CD1c-positive myeloid dendritic cell (primary cell): ENCODE measurements around the gene GNLY.

Source experiments
- DNase-seq: peaks from one replicate; pipeline ENCODE4 v3.0.0-alpha.2; 2016; ENCODE audit errors: extremely low spot score

Gene GNLY

DNA sequence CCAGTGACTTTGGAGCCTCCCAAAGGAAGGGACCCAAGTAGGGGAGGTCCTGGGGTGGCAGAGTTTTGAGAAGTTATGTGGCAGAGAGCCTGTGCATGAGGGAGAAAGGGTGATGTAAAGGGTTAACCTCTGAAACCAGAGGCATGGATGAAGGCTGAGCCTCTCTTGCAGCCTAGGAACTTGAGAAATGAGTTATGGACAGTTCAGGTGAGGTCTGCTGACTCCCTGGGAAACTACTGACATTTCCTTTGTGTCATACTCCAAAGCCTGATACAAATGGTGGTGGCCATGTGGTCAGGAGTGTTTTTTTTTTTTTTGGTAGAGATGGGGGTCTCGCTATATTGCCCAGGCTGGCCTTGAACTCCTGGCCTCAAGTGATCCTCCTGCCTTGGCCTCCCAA is 12.4 kb upstream of the GNLY start:
- no peak for DNase-seq

DNA sequence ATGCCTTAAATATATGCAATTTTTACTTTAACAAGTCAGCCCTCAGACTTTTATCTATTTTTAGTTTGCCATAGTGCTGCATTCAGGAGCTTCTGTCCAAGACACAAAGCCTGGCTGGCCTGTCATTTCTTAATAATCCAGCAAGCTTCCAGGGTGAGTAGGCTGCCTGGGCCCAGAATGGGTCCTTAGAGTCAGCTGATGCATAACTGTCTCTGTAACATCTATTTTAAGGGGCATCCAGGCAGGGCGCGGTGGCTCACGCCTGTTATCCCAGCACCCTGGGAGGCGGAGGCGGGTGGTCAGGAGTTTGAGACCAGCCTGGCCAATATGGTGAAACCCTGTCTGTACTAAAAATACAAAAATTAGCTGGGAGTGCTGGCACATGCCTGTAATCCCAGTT is 11.8 kb upstream of the GNLY start:
- DNase-seq, result no peak

DNA sequence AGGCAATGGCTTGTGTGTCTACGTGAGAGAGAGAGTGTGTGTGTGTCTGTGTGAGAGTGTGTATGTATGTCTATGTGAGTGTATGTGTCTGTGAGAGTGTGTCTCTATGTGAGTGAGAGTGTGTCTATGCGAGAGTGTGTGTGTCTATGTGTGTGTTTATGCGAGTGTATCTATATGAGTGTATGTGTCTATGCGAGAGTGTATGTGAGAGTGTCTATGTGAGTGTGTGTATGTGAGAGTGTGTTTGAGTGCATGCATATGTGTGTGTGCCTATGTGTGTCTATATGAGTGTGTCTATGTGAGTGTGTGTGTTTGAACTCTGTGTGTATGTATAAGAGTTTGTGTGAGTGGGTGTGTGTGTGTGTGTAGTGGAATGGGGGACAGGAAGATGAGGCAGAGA is 9.8 kb upstream of the GNLY start:
- no peak for DNase-seq

DNA sequence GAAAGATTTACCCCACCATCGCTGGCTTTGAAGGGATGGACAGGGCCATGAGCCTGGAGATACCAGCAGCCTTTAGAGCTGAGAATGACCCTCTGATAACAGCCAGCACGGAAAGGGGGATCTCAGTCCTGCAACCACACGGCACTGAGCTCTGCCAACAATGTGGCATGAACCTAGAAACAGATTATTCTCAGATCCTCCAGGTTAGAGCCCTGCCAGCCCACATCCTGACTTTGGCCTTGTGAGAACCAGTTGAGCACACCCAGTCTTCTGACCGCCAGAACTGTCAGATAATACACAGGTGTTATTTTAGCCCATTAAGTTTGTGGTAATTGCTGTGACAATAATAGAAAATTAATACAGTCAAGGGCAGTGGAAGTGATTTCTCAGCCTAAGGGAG is 9.4 kb upstream of the GNLY start:
- no peak for DNase-seq

DNA sequence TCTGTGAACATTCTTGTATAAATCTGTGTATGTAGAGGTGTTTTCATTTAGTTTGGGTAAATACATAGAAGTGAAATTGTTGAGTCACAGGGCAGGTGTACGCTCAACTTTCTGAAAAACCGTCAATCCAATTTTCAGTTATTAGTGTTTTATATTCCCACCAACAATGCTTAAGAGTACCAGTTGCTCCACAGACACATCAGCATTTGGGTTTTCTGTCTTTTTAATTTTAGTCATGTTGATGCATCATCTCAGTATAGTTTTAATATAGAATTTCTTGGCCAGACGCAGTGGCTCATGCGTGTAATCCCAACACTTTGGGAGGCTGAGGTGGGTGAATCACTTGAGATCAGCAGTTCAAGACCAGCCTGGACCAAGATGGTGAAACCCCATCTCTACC is 3.2 kb upstream of the GNLY start:
- no peak for DNase-seq

DNA sequence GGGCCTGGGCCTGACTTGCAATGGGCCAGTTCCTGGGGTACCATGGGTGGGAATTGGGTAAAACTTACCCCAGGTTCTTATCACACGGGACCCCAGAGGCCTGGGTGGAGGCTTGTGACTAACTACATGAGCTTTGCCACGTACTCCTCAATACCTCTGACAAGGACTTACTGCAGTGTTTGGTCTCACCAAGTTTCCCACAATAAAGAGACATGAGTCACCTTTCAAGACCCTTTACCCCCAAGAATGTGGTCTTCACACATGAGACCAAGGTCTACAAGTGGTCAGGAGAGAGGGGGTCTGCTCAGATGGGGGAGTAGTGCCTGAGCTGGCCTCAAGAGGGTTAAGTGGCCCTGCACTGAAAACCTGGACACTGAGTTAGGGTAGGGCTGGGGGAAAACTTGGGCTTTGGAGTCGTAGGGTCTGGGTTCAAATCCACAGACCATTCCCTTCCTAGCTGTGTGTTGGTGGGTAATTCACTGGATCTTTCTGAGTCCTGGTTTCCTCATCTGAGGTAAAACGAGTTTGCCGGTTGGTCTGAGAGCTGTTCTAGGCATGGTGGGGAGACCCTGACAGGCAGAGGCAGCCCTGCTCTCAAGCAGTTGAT is 2.0 kb upstream of the GNLY start:
- no peak for DNase-seq

DNA sequence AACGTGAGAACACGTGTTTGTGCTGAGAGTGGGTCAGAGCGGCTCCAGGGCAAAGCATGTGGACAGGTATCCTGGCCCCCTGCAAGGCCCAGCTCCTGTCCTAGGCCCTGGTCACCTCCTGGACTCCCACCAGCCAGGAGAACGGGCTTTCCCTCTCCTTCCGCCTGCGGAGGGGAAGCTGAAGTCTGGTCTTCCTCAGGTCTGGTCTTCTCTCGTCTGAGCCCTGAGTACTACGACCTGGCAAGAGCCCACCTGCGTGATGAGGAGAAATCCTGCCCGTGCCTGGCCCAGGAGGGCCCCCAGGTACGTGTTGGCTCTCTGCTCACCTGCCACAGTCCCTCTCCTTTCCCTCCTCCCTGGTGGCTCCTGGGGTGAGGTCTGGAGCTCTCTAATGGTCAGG is 963 bp downstream of the GNLY start:
- no peak for DNase-seq

DNA sequence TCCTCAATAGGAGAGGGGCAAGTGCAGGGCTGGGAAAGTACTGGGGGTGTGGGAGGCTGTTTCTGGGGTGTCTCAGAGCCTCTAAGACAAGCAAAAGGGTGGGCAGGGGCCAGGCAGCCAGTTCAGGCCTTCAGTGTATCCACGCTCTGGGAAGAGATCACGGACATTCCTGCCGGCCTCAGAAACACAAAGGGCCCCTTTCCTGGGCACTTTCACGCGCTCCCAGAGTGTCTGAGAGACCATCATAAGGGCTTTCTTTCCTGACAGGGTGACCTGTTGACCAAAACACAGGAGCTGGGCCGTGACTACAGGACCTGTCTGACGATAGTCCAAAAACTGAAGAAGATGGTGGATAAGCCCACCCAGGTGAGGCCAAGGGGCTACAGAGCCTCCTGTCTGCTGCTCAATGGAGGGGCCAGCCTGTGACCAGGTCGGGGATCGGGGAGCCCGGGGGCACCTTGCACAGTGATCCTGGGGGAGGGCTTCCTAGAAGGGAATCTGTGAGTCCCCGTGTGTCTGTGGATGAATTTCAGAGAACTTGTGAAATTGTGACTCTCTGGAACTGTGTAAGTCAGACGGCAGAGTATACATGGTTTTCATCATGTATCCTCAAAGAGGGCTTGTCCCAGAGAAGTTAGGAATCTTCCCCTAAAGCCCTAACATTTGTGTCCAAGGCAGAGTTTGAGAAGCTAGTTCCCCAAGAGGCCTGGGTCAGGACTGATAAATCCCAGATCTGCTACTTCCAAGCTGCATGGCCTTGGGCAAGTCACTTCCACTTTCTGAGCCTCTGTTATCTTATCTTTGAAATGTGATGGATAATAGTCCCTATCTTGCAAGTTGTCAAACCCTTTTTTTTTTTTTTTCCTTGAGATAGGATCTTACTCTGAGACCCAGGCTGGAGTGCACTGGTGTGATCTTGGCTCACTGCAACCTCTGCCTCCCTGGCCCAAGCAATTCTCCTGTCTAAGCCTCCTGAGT is 1.8 kb downstream of the GNLY start:
- no peak for DNase-seq

DNA sequence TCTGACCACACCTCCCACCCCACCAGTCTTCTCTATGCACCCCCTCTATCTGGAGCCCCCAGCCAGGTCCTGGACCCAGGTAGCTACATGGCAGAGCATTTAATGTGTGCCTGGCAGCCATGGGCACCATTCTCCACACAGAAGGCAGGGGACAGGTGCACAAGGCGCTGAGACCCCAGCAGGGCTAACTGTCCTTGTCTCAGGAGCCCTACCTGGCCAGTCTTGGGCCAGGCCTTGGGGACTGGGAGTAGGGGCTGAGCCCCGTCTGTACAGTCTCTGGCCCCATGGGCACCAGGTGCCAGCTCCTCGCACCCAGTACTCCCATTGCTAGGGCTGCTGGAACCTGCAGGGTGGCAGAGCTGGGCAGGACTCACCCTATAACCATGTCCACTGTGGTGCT is 2.9 kb downstream of the GNLY start:
- DNase-seq, result no peak

DNA sequence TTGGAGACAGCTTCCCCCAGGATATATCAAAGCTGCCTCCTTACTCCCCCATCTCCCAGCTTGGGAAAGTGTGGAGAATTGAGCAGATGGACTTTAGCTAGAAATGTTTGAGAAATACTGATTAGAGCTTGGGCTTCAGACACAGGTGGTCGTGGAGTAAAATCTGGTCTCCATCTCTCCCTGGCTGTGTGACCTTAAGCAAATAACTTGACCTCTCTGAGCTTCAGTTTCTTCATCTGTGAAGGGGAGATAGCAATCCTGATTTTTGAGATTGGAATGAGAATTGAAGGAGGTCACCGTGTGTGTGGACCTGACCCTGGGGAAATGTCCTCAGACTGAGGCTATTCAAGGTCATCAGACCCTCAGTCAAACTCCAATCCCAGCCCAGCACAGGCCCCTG is 3.6 kb downstream of the GNLY start:
- no peak for DNase-seq

DNA sequence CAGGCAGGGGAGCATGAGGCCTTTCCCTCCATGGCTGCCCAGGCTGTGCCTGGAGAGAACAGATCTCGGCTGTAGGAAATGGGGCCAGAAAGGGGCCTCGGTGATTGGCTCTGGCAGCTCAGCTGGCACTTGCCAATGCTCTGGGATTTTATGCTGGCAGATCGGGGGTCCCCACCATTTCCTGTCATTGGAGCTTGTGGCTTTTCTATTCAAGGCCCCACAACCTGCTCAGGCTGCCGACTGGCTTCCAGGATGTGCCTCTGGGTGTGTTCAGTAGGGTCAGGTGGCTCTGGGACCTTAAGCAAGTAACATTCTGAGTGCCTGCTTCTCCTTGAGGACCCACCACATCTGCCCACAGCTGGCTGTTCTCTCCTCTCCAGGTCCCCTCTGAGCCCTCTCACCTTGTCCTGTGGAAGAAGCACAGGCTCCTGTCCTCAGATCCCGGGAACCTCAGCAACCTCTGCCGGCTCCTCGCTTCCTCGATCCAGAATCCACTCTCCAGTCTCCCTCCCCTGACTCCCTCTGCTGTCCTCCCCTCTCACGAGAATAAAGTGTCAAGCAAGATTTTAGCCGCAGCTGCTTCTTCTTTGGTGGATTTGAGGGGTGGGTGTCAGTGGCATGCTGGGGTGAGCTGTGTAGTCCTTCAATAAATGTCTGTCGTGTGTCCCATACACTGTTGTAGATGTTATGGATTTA is 4.2 kb downstream of the GNLY start:
- DNase-seq, result no peak

DNA sequence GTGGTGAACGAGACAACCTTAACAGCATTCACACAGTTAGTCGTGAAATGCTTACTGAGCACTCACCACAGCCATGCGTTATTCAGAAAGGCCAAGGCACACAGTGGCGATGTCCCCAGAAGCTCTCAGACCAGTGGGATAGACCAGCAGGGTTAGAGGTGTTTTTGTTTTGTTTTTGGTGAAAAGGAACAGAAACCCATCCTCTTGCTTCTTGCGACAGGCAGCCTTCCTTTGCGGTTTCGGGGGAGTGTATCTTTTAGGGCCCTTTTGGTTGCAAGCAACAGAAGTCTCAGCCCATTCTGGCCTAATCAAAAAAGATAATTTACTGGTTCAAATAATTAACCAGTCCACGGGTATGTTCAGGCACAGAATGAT is 4.7 kb downstream of the GNLY start:
- peak; percentile 48 for DNase-seq

DNA sequence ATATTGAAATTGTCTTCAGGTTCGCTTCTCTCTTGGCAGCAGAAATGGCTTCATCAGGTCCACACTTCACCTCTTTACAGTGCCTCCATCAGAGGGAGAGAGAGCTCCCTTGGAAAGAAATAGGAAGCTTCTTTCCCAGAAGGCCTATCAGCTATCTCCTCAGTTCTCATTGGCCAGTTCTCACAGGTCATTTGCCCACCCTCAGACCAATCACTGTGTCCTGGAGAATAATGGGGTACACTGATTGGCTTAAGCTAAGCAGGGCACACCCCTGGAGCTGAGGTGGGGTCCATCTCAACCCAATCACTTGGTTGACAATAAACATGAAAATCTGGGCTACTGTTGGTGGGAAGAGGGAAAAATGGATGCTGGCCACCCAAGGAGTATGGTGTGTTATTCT is 5.2 kb downstream of the GNLY start:
- no peak for DNase-seq

DNA sequence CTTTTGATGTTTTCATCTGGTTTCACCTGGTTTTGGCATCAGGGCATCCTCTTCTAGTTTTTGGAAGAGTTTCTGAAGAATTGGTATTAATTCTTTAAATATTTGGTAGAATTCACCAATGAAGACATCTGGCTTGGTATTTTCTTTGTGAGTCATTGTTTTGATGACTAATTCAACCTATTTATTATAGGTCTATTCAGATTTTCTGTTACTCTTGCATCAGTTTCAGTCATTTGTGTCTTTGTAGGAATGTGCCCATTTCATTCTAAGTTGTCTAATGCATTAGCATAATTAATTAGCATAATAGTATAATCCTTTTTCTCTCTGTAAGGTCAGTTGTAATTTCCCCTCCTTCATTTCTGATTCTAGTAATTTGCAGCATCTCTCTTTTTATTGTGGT is 8.0 kb downstream of the GNLY start:
- DNase-seq, result peak; percentile 41

DNA sequence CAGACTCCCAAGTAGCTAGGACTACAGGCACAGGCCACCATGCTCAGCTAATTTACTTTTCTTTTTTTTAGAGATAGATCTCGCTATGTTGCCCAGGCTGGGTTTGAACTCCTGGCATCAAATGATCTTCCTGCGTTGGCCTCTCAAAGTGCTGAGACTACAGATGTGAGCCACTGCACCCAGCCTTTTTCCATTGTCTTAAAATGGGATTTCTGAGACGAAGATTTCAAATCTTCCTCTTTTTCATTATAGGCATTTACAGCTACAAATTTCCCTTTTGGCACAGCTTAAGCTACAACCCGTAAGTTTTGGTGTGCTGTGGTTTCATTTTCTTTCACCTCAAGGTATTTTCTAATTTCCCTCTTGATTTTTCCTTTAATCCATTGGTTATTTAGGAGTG is 8.6 kb downstream of the GNLY start:
- DNase-seq, result peak; percentile 41

DNA sequence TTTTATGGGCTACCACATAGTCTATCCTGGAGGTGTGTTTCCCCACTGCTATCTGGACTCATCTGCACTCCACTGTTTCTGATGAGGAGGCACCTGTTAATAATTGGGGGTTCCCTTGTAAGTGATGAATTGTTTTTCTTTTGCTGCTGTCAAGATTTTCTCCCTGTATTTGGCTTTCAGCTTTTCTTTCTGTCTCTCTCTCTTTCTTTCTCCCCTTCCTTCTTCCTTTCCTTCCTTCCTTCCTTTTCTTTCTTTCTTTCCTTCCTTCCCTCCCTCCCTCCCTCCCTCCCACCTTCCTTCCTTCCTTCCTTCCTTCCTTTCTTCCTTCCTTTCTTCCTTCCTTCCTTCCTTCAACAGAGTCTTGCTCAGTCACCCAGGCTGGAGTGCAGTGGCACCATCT is 9.2 kb downstream of the GNLY start:
- no peak for DNase-seq

DNA sequence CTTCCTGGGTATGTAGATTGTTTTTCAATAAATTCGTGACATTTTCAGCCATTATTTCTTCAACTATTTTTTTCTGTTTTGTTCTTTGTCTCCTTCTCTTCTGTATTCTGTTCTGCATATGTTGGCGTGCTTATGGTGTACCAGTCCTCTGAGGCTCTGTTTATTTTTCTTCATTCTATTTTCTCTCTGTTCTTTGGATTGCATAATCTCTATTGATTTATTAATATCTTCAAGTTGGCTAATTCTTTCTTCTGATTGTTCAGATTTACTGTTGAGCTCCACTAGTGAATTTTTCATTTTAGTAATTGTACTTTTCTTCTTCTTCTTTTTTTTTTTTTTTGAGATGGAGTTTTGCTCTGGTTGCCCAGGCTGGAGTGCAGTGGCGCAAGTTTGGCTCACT is 9.9 kb downstream of the GNLY start:
- DNase-seq, result no peak

DNA sequence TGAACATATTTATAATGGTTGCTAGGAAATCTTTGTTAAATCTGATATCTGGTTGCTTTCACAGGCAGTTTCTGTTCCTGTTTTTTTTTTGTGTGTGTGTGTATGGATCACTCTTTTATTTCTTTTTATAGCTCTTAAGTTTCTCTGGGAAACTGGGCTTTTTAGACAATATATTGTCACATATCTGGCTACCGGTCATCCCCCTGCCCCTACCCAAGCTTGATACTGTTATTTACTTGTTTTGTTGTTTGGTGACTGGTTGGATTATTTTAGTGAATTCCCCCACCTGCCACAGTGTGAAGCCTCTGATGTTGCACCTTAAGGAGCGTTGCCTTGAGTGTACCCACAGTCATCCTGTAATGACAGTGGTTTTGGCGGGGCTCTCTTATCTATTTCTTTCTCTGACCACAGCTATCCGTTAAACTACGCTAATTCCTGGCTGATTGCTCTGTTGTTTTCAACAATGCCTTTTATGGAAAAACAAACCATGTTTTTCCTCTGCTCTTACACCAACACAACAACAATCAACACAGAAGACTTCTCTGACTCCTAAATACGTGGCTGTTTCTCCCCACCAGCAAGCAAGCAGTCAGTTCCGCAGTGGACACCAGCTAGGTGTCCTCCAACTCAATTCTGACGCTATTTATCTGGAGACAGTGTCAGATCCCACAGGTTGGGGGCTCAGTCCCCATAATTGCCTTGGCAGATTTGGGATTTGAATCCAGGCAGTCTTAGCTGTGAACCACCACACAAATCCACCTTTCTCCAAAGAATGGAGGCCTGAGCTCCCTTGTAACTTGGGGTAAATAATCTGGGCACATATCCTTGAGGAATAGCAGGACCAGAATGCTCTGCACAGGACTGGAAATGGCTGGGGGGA is 10.9 kb downstream of the GNLY start:
- peak; percentile 80 for DNase-seq

DNA sequence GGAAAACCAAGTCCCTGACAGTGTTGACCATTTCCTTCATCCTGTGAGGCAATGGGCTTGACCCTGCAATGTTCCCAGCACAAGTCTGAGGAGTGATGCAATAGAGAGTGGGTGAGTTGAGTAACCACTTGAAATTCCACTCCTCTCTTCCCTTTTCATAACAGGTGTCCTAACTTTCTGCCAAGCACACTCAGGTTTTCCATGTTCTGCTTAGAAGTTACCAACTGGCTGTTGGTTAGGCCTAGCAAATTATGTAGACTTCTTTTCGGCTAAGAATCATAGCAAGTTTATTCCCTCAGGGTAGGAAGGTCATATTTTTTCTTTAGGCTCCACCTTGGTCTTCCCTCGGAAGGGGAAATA is 11.5 kb downstream of the GNLY start:
- DNase-seq, result peak; percentile 86

DNA sequence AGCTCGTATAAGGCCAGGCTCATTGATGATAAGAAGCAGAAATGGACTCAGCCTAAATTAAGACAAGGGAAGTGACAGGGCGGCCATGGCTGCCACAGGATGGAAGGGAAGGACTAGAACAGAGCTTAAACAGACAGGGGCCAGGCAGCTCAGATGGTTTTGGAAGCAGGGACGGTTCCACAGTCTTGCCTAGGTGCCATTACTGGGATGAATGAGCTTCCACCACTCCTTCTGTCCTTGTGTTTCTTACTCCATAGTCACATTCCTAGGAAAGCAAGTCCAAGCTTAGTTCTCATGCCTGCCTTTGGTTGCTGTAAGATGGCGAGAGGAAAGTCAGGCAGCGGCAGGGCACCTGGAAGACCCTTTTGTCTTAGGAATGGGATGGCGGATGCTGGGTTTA is 11.9 kb downstream of the GNLY start:
- DNase-seq, result no peak

DNA sequence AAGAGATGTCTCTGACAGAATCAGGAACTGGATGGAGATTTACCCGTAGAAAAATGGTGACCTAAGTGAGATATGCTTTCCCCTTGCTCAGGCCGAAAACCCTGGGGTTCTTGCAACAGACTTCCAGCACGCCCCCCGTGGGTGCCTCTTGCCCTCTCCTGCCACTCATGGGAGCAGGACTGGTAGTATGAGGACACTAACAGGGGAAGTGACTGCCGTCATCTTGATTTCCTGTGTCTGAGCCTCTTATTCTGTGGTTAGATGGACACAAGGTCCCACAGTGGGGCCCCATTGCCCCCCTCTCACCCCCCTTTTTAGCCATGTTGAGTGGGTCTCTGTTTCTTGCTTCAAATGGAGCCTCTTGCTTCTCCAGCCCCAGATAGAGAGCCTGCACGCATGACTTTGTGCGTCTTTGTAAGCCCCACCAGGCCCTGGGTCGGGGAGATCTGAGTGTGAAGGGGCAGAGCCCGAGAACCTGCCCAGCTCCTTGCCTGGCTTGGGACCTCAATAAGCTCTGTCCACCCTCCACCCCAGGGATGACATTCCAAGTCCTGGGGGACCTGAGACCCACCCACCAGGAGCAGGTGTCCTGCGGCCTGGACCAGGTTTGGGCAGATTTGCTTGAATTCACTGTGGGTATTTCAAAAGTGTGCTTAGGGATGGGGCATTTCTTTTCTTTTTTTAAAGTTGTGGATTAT is 12.6 kb downstream of the GNLY start:
- DNase-seq, result peak; percentile 86
